Right cardiac atrium (tissue), 5 donors: ENCODE results near the gene SEMA7A. TPM values are rescaled to one million over a fixed set of nuclear protein-coding genes. Genes with fewer than 3 reads are reported as not detected.
"Not testable (repeated sequence)": the region's sequence is repeated elsewhere in the genome, so short reads cannot be mapped to it uniquely, and the experiment has no call there.

Source experiments
- ATAC-seq, 2 donors: fragments of 200-7000 bp; cut with Tn5 transposase; one replicate each; pipeline versions ENCODE4 v1.8.0 to v1.9.1; 2020; ENCODE audit warnings: moderate library complexity in 2 of 2, mild to moderate bottlenecking in 1 of 2
- DNase-seq, 3 donors: peaks; one replicate each; pipeline ENCODE4 v3.0.0-alpha.2; 2020
- H3K27ac ChIP-seq: one replicate; pipeline ENCODE4 v1.5.1; 2013; ENCODE audit warnings: mild to moderate bottlenecking, low read length, control low read depth, moderate library complexity
- H3K27me3 ChIP-seq: one replicate; pipeline ENCODE4 v1.6.1; 2013; ENCODE audit not compliant: control insufficient read depth, insufficient read depth
- H3K4me1 ChIP-seq: one replicate; pipeline ENCODE4 v1.6.1; 2013; ENCODE audit warnings: low read length; ENCODE audit not compliant: control insufficient read depth, insufficient read depth
- H3K4me3 ChIP-seq: one replicate; pipeline ENCODE4 v1.5.1; 2013; ENCODE audit warnings: low read length, control low read depth
- H3K9me3 ChIP-seq: one replicate; pipeline ENCODE4 v1.6.1; 2013; ENCODE audit warnings: low read length; ENCODE audit not compliant: control insufficient read depth
- WGBS: extraction: QIAGEN DNeasy Blood & Tissue Kit; methylation state at CpG from one replicate; pipeline ENCODE4 v1.1.7; 2013; 5-methylcytosine and 5-hydroxymethylcytosine counted together
- intact Hi-C, 4 donors: fragments of 100-400 bp; cut with DNase I; formaldehyde crosslinking; loops; one replicate each; pipeline versions ENCODE4 v1.11.0 to v1.14.0; 2022 to 2023
- long read RNA-seq, 4 donors: library from polyadenylated mRNA; unstranded; transcript quantifications; one replicate each; pipeline ENCODE4 v2.0.0, GENCODE V29; 2020 to 2021
- polyA plus RNA-seq: library from polyadenylated mRNA; stranded (reverse); fragments of 200-250 nt; gene quantifications from one replicate; pipeline ENCODE4 v1.2.3, GENCODE V29; 2013
- total RNA-seq, 4 donors: library from RNA; stranded (reverse); fragmentation: NEBNext Ultra II Directional; extraction: Animal tissue kit (Norgen Biotek cat#: 25700); gene quantifications; one replicate each; pipeline ENCODE4 v1.2.1, GENCODE V29; 2021
- donor health status: healthy with polysubstance abuse.
- donor health status: DM: no; HTN: yes; CAD: no.
- donor health status: DM: no; HTN: no; CAD: no.
- donor health status: DM: no; HTN: yes; CAD: no; lungs with severe emphysema.
- donor health status: DM: yes; HTN: yes; CAD: no.

SEMA7A gene, protein sequence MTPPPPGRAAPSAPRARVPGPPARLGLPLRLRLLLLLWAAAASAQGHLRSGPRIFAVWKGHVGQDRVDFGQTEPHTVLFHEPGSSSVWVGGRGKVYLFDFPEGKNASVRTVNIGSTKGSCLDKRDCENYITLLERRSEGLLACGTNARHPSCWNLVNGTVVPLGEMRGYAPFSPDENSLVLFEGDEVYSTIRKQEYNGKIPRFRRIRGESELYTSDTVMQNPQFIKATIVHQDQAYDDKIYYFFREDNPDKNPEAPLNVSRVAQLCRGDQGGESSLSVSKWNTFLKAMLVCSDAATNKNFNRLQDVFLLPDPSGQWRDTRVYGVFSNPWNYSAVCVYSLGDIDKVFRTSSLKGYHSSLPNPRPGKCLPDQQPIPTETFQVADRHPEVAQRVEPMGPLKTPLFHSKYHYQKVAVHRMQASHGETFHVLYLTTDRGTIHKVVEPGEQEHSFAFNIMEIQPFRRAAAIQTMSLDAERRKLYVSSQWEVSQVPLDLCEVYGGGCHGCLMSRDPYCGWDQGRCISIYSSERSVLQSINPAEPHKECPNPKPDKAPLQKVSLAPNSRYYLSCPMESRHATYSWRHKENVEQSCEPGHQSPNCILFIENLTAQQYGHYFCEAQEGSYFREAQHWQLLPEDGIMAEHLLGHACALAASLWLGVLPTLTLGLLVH
- total RNA-seq (1 to 10 TPM; 1.7 to 3.3 (median 2.2) TPM), polyA plus RNA-seq (1.8 TPM)
- long read RNA-seq, donor 1, partial matches to known transcripts = 0 of 1 reads
- long read RNA-seq, donor 1, other reads (novel, unspliced or antisense) = 0 of 1 reads
- long read RNA-seq, donor 2 = 0 reads
- long read RNA-seq, donor 3, partial matches to known transcripts = 0 of 1 reads
- long read RNA-seq, donor 3, other reads (novel, unspliced or antisense) = 0 of 1 reads
- long read RNA-seq, donor 4 = 0 reads

- H3K4me3 ChIP-seq = peak within 1 kb of the TSS; percentile 78
- ATAC-seq (peak; percentile 92), DNase-seq (peak; percentile 85 to 95 (median 95))
- no peaks in the 10 kb centered on the region for H3K4me1 ChIP-seq
- H3K9me3 ChIP-seq = no peaks in the 10 kb centered on the region
- no peaks in the 10 kb centered on the region for H3K27me3 ChIP-seq
- H3K27ac ChIP-seq = peak within 1 kb of the TSS; percentile 17
- 1% methylated on average over 75 of the region's 75 CpGs for WGBS
- intact Hi-C loops = no loop called here
Observed at GRCh38 chr15:74433592-74434262, at the start of gene SEMA7A. Gene SEMA7A, minus strand, starts transcription at chr15:74433958. Its CDS starts 40 bp downstream, at chr15:74433918.

GRCh38 chr15:74482661-74483060, 48.9 kb upstream of the SEMA7A start:
- 58% methylated on average over 3 of the region's 3 CpGs for WGBS
- Histone ChIP-seq H3K27me3 (no peaks in the 10 kb centered on the region), H3K4me3 (no peak overlapping the region), H3K9me3 (no peaks in the 10 kb centered on the region), H3K4me1 (no peaks in the 10 kb centered on the region), H3K27ac (no peak overlapping the region)
- DNase-seq (no peak), ATAC-seq (no peak)
- intact Hi-C loops = no loop called here

DNA sequence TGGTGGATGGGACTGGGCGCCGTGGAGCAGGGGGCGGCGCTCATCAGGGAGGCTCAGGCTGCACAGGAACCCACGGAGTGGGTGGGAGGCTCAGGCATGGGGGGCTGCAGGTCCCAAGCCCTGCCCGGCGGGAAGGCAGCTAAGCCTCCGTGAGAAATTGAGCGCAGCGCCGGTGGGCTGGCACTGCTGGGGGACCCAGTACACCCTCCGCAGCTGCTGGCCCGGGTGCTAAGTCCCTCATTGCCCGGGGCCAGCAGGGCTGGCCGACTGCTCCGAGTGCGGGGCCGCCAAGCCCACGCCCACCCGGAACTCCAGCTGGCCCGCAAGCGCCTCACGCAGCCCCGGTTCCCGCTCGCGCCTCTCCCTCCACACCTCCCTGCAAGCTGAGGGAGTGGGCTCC, 46.6 kb upstream of the SEMA7A start:
- DNase-seq, H3K4me1 ChIP-seq, H3K9me3 ChIP-seq, intact Hi-C loops, H3K4me3 ChIP-seq, H3K27ac ChIP-seq, H3K27me3 ChIP-seq, ATAC-seq: not testable (repeated sequence)
- WGBS = 93% methylated on average over 27 of the region's 27 CpGs

DNA sequence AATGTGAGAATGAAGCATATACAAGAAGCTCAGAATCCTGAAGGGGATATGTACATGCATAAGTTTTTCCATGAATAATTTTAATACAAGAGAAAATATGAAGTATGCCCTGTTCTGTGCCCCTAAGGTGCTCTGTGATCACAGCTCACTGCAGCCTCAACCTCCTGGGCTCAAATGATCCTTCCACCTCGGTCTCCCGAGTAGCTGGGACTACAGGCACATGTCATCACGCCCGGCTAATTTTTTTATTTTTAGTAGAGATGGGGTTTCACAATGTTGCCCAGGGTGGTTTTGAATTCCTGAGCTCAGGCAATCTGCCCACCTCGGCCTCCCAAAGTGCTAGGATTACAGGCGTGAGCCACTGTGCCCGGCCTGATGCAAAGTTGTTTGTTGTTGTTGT, 37.9 kb upstream of the SEMA7A start:
- H3K27ac ChIP-seq, H3K4me1 ChIP-seq, DNase-seq, H3K9me3 ChIP-seq, ATAC-seq, intact Hi-C loops, H3K4me3 ChIP-seq, H3K27me3 ChIP-seq: not testable (repeated sequence)
- 95% methylated on average over 7 of the region's 7 CpGs for WGBS

GRCh38 chr15:74470631-74471395, 37.1 kb upstream of the SEMA7A start:
- no peak overlapping the region for H3K4me3 ChIP-seq
- ATAC-seq (no peak), DNase-seq (no peak)
- H3K27ac ChIP-seq = no peak overlapping the region
- H3K9me3 ChIP-seq = no peaks in the 10 kb centered on the region
- no peaks in the 10 kb centered on the region for H3K27me3 ChIP-seq
- intact Hi-C loops = no loop called here
- no peaks in the 10 kb centered on the region for H3K4me1 ChIP-seq
- WGBS = 93% methylated on average over 12 of the region's 12 CpGs

DNA sequence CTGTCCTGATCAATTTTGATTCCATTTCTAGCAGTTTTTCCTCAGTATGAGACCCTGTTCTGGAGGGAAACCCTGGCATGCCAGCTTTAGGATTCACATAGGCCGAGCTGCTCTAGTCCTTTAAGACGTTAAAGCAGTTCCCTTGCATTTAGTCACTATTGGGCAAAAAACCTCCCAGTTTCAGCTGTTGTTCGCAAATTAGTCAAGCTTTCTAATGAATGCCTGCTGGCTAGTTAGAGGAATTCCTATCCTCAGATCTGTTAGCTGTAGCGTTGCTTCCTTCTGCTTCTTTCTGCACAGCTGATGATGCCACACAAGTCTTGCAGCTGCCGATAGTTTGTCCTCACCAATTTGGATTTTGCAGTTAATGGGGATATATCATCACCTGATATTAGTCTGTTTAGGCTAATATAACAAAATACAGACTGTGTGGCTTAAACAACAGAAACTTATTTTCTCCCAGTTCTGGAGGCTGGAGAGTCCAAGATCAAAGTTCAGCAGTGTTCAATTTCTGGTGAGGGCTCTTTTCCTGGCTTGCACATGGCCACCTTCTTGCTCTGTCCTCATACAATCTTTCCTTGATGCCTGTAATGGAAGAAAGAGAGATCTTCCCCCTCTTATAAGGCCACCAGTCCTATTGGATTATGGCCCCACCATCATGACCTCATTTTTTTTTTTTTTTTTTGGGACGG, 34.7 kb upstream of the SEMA7A start:
- DNase-seq (no peak), ATAC-seq (no peak)
- no peaks in the 10 kb centered on the region for H3K9me3 ChIP-seq
- H3K27me3 ChIP-seq = no peaks in the 10 kb centered on the region
- H3K4me3 ChIP-seq = no peak overlapping the region
- intact Hi-C loops = loop anchor here in 1 of 4 donors (10.0 kb wide), 1 partner anchor 146 kb away; the partner anchor contains the start of gene CLK3
- no peaks in the 10 kb centered on the region for H3K4me1 ChIP-seq
- WGBS = 96% methylated on average over 6 of the region's 6 CpGs
- H3K27ac ChIP-seq = no peak overlapping the region

DNA sequence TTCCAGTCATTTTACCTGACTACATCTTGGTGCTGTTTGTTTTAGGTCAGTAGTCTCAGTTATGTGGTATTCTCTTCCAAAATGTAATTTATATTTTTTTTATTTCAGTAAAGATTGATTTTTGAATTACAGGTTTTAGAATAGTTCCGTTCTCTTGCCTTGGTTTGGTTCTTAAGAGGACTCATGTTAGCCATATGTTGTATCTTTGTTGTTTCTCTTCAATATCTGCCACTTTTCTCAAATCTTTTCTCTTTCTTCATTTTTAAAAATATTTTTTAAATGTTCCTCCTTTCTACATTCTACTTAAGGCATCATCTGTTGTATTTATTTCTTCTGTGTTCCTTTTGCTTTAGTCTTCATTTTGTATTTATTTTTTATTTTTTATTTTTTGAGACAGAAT, 32.8 kb upstream of the SEMA7A start:
- ATAC-seq = no peak
- Histone ChIP-seq H3K27me3 (no peaks in the 10 kb centered on the region), H3K4me3 (no peak overlapping the region), H3K27ac (no peak overlapping the region), H3K4me1 (no peaks in the 10 kb centered on the region), H3K9me3 (no peaks in the 10 kb centered on the region)
- intact Hi-C loops = loop anchor here in 1 of 4 donors (10.0 kb wide), 1 partner anchor 148 kb away; the partner anchor contains the start of gene CLK3
- WGBS = 97% methylated on average over 1 of the region's 1 CpG
- DNase-seq = no peak

- no peaks in the 10 kb centered on the region for H3K27me3 ChIP-seq
- WGBS = 93% methylated on average over 2 of the region's 2 CpGs
- H3K27ac ChIP-seq = no peak overlapping the region
- DNase-seq = no peak
- peaks cover 2% of the 10 kb centered on the region for H3K4me1 ChIP-seq
- no peak overlapping the region for H3K4me3 ChIP-seq
- intact Hi-C loops = loop anchor here in 1 of 4 donors (10.0 kb wide), 1 partner anchor 150 kb away; the partner anchor contains the start of gene CLK3
- ATAC-seq = no peak
- no peaks in the 10 kb centered on the region for H3K9me3 ChIP-seq
Observed at GRCh38 chr15:74464897-74465296, 31.1 kb upstream of the SEMA7A start.

DNA sequence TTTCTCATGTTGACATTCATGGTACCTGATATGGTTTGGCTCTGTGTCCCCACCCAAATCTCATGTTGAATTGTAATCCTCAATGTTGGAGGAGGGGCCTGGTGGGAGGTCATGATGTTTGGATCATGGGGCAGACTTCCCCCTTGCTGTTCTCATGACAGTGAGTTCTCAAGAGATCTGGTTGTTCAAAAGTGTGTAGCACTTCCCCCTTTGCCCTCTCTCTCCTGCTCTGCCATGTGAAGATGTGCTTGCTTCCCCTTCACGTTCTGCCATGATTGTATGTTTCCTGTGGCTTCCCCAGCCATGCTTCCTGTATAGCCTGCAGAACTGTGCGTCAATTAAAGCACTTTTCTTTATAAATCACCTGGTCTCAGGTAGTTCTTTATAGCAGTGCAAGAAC, 30.5 kb upstream of the SEMA7A start:
- no peaks in the 10 kb centered on the region for H3K27me3 ChIP-seq
- ATAC-seq (no peak), DNase-seq (no peak)
- H3K9me3 ChIP-seq = no peaks in the 10 kb centered on the region
- 65% methylated on average over 2 of the region's 2 CpGs for WGBS
- H3K4me1 ChIP-seq = peaks cover 2% of the 10 kb centered on the region
- intact Hi-C loops = loop anchor here in 1 of 4 donors (10.0 kb wide), 1 partner anchor 151 kb away; the partner anchor contains the start of gene CLK3
- no peak overlapping the region for H3K4me3 ChIP-seq
- H3K27ac ChIP-seq = no peak overlapping the region

DNA sequence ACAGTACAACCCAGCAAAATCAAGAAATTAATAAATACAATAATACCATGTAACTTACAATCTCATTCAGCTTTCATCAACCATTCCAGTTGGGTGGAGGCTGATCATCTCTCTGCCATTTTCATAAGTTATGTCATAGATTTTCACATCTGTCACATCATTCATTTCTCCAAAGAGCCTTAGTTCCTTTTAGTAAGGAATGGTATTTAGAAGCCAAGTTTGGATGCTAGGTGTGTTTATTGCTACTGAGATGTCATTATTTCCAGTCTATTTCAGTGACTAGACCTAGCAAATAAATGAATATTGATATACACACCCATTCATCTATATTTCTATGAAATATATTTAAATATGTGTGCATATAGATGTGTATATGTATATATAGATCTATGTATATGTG, 29.9 kb upstream of the SEMA7A start:
- DNase-seq (no peak), ATAC-seq (no peak)
- no peaks in the 10 kb centered on the region for H3K9me3 ChIP-seq
- intact Hi-C loops = loop anchor here in 1 of 4 donors (10.0 kb wide), 1 partner anchor 151 kb away; the partner anchor contains the start of gene CLK3
- H3K27me3 ChIP-seq = no peaks in the 10 kb centered on the region
- H3K27ac ChIP-seq = no peak overlapping the region
- H3K4me1 ChIP-seq = peaks cover 2% of the 10 kb centered on the region
- no peak overlapping the region for H3K4me3 ChIP-seq
